ENCODE data around the gene RAD51. TPM values are rescaled to one million over a fixed set of nuclear protein-coding genes. Genes with fewer than 3 reads are reported as not detected.
A peak's percentile ranks its signal among the peaks of the same experiment; 100 is the strongest.

The RAD51 gene
- total RNA-seq, 1 donor from 2014 or later: 13.2 TPM

- no peak for DNase-seq (ENCODE audit: low spot score, unreplicated experiment)
- peaks cover 11% of the 10 kb centered on the region for H3K4me1 Mint-ChIP-seq (ENCODE audit: low read depth)
- H3K4me3 Mint-ChIP-seq (ENCODE audit: low read depth): peak overlapping the region; percentile 79
- no peaks in the 10 kb centered on the region for H3K36me3 Mint-ChIP-seq (ENCODE audit: insufficient read depth)
- H3K27me3 Mint-ChIP-seq: no peaks in the 10 kb centered on the region
- no peak for TF ChIP-seq CTCF (IDR thresholded peaks at IDR 0.05; ENCODE audit: unreplicated experiment)
- no peaks in the 10 kb centered on the region for H3K9me3 Mint-ChIP-seq (ENCODE audit: low read depth)
- peak overlapping the region; percentile 96 for H3K27ac Mint-ChIP-seq
These were observed 68.2 kb downstream of the RAD51 start for GRCh38 chr15:40762919-40763800.

DNA sequence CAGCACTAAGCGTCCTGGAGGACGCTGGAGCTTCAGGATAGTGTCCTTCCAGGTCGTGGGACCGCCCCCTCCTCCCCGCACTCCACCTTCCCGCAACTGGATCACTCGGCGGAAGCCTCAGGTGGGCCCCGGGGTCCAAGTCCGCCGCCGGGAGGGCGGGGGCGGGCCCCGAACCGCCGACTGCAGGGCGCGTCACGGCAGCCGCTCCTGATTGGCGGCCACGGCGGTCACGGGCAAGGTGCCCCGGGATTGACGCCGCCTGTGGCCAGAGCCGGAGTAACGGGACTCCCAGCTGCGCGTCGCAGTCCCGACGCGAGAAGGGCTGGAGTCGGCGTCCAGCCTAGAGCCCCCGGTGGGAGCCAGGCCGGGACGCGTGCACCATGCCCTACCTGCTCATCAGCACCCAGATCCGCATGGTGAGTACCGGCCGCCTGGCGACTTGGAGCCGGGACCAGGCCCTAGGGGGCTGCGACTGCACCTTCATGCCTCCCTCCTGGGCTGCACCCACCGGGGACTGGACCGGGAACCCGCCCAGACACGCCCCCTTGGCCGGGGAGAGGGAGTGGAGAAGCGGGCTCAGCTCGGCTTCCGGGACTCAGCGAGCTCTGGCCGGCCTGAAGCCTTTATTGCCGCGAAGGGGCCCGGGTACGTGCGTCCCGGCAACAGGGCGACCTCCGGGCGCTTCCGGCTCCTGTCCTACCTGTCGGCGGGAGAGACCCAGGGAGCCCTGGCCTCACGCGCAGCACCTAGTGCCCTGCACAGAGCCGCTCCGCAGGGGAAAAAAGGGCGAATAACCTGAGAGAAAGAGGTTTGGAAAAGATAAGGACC is 69.0 kb downstream of the RAD51 start, which contains the start of gene GCHFR:
GCHFR (plus strand) TSS at position 268 of the 828 bp plus-strand sequence; CDS start at position 381, 113 bp downstream.
- peak; percentile 60 for TF ChIP-seq CTCF (IDR thresholded peaks at IDR 0.05; ENCODE audit: unreplicated experiment)
- H3K27me3 Mint-ChIP-seq: no peaks in the 10 kb centered on the region
- H3K9me3 Mint-ChIP-seq (ENCODE audit: low read depth): no peaks in the 10 kb centered on the region
- H3K4me3 Mint-ChIP-seq (ENCODE audit: low read depth): peak within 1 kb of the TSS; percentile 79
- H3K36me3 Mint-ChIP-seq (ENCODE audit: insufficient read depth): no peaks in the 10 kb centered on the region
- H3K4me1 Mint-ChIP-seq (ENCODE audit: low read depth): peaks cover 11% of the 10 kb centered on the region
- peak; percentile 77 for DNase-seq (ENCODE audit: low spot score, unreplicated experiment)
- H3K27ac Mint-ChIP-seq: peak within 1 kb of the TSS; percentile 96

- peak overlapping the region; percentile 96 for H3K27ac Mint-ChIP-seq
- peak overlapping the region; percentile 79 for H3K4me3 Mint-ChIP-seq (ENCODE audit: low read depth)
- TF ChIP-seq CTCF (IDR thresholded peaks at IDR 0.05; ENCODE audit: unreplicated experiment): no peak
- H3K4me1 Mint-ChIP-seq (ENCODE audit: low read depth): peaks cover 11% of the 10 kb centered on the region
- no peaks in the 10 kb centered on the region for H3K9me3 Mint-ChIP-seq (ENCODE audit: low read depth)
- H3K27me3 Mint-ChIP-seq: no peaks in the 10 kb centered on the region
- DNase-seq (ENCODE audit: low spot score, unreplicated experiment): no peak
- H3K36me3 Mint-ChIP-seq (ENCODE audit: insufficient read depth): no peaks in the 10 kb centered on the region
These were observed 69.7 kb downstream of the RAD51 start for GRCh38 chr15:40764629-40765103.

DNA sequence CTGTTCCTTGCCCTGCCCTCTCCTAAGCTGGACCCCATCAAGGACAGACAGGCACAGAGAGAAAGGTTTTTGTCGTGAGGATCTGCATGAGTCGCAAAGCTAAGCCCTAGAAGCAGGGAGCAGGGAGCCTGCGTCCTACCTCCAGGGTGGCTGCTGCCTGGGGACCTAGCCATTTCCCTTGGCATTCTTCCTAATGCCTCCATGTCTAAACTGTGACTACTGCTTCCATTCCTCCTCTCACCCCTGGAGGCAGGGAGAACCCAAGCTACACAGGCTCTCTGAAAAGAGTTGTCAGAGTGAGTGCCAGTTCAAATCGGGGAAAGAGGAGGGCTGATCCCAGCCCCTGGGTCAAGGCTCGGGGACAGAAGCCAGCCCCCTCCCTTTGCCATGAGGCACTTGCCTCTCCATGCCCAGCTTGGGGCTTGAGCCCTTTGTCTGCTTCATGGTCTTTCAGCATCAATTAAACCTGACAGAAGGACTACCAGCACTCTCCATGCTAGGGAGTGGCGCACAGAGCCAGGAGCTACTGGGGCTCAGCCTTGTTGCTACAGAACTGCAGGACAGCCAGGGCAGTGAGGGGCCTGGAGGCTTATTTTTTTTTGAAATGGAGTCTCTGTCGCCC is 71.3 kb downstream of the RAD51 start:
- Mint-ChIP-seq H3K9me3 (ENCODE audit: low read depth) (no peaks in the 10 kb centered on the region), H3K36me3 (ENCODE audit: insufficient read depth) (no peaks in the 10 kb centered on the region), H3K27me3 (no peaks in the 10 kb centered on the region), H3K4me3 (ENCODE audit: low read depth) (peak overlapping the region; percentile 79), H3K4me1 (ENCODE audit: low read depth) (peaks cover 11% of the 10 kb centered on the region), H3K27ac (no peak overlapping the region)
- no peak for TF ChIP-seq CTCF (IDR thresholded peaks at IDR 0.05; ENCODE audit: unreplicated experiment)
- DNase-seq (ENCODE audit: low spot score, unreplicated experiment): no peak
